GM21526 (cell line): Measurements from ENCODE around the gene IQCB1.
"Not testable (repeated sequence)": the region's sequence is repeated elsewhere in the genome, so short reads cannot be mapped to it uniquely, and the experiment has no call there.

Experiments used
- ATAC-seq: cut with Tn5 transposase; IDR thresholded peaks from one replicate; pipeline ENCODE4 v1.9.1; 2021; ENCODE audit warnings: moderate library complexity; ENCODE audit not compliant: unreplicated experiment, low FRiP score

Gene IQCB1

GRCh38 chr3:121749276-121750086, 85.4 kb downstream of the IQCB1 start, which contains the start of gene GOLGB1:
Gene GOLGB1, minus strand, starts transcription at chr3:121749741. Its CDS starts 18,770 bp downstream, at chr3:121730971.
- peak; percentile 96 for ATAC-seq

- ATAC-seq = peak; percentile 25
These were observed 86.1 kb downstream of the IQCB1 start for GRCh38 chr3:121748680-121749275.

- ATAC-seq = no peak
These were observed 86.9 kb downstream of the IQCB1 start for GRCh38 chr3:121747976-121748375.

DNA sequence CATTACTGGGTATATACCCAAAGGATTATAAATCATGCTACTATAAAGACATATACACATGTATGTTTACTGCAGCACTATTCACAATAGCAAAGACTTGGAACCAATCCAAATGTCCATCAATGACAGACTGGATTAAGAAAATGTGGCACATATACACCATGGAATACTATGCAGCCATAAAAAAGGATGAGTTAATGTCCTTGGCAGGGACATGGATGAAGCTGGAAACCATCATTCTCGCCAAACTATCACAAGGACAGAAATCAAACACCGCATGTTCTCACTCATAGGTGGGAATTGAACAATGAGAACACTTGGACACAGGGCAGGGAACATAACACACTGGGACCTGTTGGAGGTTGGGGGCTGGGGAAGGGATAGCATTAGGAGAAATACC, 91.8 kb downstream of the IQCB1 start:
- not testable (repeated sequence) for ATAC-seq

- ATAC-seq = no peak
These were observed 94.0 kb downstream of the IQCB1 start for GRCh38 chr3:121740896-121741295.

DNA sequence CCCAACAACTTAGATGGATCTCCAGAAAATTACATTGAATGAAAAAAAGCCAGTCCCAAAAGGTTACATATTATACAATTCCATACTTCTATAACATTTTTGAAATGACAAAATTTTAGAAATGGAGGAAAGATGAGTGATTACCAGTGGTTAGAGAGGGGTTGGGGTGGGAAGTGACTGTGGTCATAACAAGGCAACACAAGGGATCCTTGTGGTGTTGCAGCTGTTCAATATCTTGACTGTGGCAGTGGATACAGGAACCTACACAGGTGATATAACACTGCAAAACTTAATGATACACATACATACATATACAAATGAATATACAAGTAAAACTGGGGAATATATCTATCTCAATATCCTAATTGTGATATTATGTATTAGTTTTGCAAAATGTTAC, 95.0 kb downstream of the IQCB1 start:
- ATAC-seq = no peak

GRCh38 chr3:121737644-121738043, 97.2 kb downstream of the IQCB1 start:
- ATAC-seq = no peak

DNA sequence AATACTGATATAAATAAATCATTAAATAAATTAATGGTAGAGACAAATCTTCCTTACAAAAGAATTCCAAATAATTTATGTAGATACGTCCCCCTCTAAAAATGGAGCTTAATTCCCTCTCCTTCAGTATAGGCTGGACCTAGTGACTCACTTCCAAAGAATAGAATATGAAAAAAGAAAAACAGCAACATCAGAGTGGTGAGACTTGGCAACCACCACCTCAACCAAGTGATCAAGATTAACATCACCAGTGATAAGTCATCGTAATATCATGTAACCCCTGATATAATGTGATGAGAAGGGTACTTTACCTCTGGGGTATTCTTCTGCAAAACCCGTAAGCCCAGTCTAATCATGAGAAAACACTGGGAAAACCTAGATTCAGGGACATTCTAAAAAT, 98.7 kb downstream of the IQCB1 start:
- ATAC-seq = no peak

GRCh38 chr3:121735047-121735696, 99.7 kb downstream of the IQCB1 start:
- ATAC-seq = peak; percentile 96

- no peak for ATAC-seq
These were observed 103.7 kb downstream of the IQCB1 start for GRCh38 chr3:121730940-121731687.

DNA sequence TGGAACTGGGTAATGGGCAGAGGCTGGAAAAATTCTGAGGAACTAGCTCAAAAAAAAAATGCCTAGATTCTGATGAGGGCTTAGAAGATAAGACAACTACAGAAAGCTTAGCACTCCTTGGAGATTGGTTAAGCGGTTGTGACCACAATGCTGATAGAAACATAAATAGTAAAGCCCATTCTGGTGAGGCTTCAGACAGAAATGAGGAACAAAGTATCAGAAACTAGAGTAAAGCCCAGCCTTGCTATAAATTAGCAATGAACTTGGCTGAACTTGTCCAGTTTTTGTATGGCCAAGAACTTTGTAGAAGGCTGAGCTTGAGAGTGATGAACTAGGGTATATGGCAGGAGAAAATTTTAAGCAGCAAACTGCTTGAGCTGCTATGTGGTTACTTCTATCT, 110.7 kb downstream of the IQCB1 start:
- ATAC-seq = peak; percentile 82

- ATAC-seq = no peak
These were observed 111.4 kb downstream of the IQCB1 start for GRCh38 chr3:121723485-121723884.

DNA sequence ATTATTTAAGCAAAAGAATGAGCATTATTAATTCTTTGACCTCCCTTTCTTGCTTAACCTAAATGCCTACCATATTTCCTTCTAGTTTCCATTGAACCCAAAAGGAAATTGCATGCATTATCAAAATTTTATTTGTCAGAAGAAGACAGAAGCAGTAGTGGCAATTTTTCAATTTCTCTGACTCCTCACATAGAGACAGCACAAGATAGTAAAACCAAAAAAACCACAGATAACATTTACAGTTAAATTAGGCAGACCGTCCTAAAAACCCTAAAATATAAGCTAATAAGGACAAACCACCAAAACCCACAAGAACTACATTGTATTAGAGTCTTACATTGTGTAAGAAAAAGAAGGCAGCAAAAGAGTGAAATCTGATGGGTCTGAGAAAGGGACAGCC, 112.4 kb downstream of the IQCB1 start:
- no peak for ATAC-seq

DNA sequence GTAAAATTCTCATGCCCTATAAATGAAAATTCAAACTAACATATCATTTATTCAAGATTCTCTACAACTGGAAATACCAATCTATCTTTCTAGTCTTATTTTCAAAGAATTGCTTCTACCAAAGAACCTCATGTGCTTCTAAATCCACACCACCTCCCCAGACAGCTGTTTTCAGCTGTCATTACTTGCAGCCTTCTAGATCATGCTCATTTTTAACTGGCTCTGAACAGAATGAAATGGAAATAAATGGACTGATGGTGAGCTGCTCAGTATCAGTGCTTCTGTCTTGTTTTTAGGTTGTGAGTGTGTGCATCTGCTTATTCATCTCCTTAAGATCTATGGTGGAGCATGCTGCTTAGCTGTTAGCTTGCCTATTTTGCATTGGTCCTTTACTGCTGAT, 114.7 kb downstream of the IQCB1 start:
- no peak for ATAC-seq
